Left kidney (tissue), 8 donors: ENCODE data around the gene DGKB. TPM values are rescaled to one million over a fixed set of nuclear protein-coding genes. Genes with fewer than 3 reads are reported as not detected.

Experiments used
- DNase-seq: peaks from one replicate; pipeline ENCODE4 v3.0.0-alpha.2; 2013
- long read RNA-seq, 8 donors: transcript quantifications; one replicate each; lab custom pipeline, GENCODE V29; 2026
- polyA plus RNA-seq: library from polyadenylated mRNA; unstranded; fragments of 120-200 nt; gene quantifications from one replicate; pipeline ENCODE4 v1.2.1, GENCODE V29; 2013; ENCODE audit not compliant: insufficient read length

Gene DGKB
- polyA plus RNA-seq, result 3.6 TPM
- long read RNA-seq, donor 1, result 0 reads
- long read RNA-seq, donor 2, result 0 reads
- long read RNA-seq, donor 3, result 0 reads
- long read RNA-seq, donor 4, result 0 reads
- long read RNA-seq, donor 5, result 0 reads
- long read RNA-seq, donor 6, result 0 reads
- long read RNA-seq, donor 7, result 0 reads
- long read RNA-seq, donor 8, result 0 reads

DNA sequence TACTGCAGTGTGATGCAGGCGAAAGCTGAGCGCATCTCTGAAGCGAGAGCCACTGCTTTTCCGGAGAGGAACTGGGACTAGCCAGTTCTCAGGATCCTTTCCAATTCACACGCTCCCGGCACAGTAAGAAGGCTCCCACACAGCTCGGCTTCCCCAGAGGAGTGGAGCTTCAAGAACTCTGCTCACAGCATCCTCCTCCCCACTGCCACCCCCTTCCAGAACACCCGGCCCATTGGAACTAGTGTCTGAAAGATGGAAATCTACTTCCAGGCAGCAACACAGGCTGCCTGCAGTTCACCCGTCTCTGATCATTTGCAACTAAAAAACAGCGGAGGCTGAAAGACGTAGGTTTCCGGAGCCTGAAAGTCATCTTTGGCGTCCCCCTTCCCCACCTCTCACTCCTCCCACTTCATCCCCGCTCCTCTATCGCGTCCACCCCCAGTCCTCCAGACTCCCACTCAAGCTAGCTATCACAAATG is at the start of gene DGKB:
DGKB (minus strand) TSS at position 163 of the 479 bp plus-strand sequence.
- peak; percentile 49 for DNase-seq

DNA sequence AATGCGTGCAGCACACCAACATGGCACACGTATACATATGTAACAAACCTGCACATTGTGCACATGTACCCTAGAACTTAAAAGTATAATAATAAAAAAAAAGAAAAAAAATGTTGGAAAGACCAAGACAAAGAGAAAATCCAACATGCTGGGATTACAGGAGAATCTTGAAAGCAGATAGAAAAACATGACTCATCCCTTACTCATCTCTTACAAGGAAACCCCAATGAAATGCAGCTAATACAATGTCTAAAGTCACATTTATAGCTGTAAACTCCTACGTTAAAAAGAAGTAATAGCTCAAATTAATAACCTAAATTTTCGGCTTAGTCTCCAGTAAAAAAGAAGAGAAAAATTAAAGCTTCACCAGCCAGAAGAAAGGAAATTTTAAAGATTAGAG is 47.5 kb upstream of the DGKB start:
- DNase-seq, result no peak

DNA sequence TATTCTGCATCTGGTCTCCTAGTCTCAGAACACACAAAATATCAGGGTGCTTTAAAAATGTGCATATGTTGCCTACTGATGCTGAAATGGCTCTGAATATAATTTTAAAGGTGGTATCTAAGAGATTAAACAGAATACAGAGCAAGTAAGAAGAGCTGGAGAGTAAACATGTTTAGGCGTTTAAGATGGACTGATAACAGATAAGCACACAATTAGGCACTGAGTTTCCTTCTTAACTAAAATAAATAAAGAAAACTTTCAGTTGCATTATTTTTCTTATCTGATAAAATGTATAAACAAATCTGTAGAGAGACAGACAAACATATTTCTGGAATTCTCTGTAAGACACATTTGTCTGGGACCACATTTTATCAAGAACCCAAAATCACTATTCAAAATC is 35.6 kb upstream of the DGKB start:
- DNase-seq, result no peak

DNA sequence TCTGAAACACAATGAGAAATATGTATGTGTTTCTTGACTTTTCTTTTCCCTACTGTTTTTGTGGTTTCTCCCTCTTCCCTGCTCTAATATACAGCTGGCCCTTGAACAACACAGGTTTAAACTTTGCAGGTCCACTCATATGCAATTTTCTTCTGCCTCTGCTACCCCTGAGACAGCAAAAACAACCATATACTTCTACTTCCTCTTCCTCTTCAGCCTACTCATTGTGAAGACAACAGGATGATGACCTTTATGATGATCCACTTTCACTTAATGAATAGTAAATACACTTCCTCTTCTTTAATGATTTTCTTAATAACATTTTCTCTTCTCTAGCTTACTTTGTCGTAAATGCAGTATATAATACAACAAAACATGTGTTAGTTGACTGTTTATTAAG is 35.0 kb upstream of the DGKB start:
- DNase-seq, result no peak

DNA sequence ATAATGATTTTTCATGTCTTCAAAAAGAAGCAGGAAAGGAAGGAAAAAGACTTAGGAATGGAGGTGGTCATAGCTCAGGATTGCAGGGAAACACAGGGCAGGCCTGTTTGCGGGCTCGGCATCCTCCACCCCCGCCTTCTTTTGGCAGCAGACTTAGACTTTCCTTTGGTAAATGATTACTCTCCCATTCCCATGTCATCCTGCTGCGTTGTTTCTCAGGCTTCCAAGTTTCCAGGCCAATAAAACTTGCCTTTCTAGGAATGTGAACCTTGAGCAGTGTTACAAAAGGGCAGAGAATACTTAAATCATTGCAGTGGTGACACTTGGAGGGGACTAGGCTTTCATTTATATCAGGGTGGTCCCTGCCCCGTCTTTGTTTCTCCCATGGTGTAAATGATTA is 34.0 kb upstream of the DGKB start:
- DNase-seq, result peak; percentile 53

DNA sequence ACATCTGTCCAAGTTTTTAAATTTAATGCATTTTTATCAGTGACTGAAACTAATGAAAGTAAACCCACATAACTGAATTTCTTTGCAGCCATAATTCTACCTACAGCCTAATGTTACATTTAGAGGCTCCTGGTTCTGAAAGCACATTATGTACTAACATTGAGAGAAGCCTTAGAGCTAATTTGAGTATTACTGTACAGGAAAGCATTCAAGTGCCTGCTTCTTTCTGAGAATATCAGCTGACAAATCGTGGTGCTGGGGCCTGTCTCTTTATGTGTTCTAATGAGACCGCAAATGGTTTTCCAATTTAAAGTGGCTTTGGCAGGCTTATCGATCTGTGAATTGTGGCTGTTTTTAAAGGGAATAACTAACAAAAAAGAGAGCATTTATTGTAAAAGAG is 32.3 kb upstream of the DGKB start:
- no peak for DNase-seq

DNA sequence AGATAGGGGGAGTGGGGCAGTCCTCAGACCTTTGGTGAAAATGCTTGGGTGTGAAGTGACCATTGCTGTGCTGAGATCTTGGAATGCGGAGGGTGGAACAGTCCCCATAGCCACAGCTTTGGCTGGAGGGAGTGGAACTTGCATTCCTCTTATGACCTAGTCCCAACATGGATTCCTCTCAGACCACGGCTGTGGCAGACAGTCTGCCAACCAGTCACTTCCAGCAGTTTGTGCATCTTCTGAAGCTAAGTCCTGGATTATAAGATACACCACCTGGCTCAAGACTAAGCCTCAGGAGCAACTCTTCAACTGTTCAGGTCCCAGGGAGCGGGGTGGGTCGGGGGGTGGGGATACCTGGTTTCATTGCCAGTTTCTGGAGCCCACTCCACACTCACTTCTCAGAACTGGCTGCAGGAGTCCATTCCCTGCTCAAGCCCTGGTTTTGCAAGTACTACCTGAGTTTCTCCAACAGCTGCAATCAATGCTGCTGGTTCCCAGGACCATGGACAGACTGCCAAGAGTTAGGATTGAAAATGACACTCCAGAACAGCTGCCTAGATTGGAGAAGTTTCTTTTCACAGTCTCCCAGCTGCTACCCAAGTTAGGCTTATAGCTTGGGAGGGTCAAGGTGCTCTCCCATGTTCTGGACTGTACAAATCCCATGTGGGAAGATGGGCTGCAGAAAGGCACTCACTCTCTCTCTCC is 29.1 kb upstream of the DGKB start:
- no peak for DNase-seq

DNA sequence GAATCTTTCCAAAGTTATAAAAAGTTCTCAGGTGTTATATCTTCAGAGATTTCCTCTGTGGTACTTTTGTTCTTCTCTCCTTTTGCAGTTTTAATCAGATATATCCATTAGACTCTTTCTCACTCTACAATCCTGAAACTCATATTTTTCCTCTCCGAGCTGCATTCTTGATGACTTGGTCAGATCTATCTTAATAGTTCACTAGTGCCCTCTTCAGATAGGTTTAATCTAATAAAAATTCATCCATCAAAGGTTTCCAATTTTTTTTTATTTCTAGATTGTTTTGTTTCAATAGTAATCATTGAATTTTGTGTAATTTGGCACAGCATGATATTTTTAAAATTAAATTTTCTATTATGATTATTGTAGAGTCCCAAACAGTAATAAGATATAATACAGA is 21.8 kb upstream of the DGKB start:
- no peak for DNase-seq

DNA sequence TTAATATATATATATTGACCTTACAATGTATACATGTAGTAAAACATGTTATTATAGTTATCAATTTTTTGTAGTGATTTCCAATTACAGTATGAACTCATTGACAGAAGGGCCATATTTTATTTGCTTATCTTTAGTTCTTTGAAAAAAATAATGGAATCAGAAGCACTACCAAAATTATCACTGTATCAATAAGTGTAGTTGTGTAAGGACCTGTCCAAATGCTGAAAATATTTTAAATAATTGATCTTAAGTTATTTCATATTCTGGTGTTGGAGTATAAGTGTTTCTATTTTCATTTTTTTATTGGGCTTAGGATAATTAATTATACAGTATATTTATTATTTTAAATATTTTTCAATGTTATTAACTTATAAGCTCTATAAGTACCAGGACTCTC is 8.5 kb upstream of the DGKB start:
- no peak for DNase-seq

DNA sequence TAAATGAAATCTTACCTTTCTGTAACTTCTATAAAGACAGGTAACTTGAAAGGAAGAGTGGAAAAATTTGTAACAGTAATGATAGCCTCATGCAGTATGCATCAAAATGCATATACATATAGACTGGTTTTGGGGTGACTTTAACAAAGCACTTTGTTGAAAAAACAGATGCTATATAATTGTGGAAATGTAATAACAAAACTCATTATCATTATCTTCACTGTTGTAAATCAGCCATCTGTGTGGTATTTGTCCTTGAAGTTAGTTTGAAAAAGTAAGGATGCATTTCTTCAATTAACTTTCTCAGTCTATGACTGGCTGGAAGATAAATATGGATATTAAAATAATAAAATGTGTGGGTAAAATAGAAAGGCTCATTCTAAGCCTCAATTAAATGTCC is 6.1 kb upstream of the DGKB start:
- no peak for DNase-seq

DNA sequence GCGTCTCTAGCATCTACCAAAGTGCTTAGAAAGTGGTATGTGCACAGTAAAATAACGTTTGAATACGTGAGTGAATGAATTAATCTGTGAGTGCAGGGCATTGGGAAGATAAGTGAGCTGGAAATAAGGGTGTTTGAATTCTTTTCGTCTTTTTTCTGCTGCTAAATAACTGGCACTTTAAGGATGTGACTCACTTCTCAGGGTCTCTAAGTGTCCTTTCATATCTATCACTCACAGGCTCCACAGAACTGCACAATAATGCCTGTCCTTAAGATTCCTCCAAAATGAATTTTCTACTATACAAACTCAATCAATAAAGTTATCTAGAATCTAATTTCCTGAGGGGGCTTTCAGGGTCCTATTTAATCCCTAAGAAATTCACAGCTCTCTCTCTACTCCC is 3.2 kb upstream of the DGKB start:
- no peak for DNase-seq

DNA sequence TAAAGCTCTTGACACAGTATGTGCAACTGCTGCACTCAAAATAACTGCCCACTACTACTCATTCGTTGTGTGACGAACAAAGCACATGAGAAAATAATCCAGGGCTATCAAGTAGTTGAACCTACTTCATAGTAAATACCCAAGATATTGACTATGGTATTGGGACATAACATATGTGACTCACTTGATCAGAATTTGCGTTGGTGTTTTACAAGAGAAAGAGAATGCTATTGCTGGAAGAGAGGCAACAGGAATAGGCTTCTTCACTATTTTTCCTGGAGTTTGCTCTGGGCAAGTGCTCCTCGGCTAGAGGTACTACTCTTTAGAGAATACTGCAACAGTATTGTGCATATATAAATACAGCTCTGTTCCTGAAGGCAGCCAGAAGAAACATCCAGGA is 2.5 kb downstream of the DGKB start:
- DNase-seq, result no peak

DNA sequence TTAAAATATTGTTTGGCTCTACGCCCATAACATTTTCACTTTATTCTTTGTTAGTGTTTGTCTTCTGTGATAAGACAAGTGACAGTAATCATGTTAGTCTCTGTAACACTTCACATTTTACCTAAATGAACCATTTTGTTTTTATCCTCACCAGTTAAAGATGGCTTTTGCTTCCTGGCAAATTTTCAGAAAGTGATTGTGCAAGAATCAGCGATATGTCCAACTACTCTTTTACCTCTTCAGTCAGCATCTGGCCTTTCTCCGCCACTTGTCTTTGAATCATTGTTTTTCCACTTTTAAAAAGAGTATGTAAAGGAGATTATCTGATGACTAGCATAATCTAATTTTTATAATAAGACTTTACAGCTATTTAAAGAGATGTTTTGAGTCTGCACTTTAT is 3.5 kb downstream of the DGKB start:
- no peak for DNase-seq

DNA sequence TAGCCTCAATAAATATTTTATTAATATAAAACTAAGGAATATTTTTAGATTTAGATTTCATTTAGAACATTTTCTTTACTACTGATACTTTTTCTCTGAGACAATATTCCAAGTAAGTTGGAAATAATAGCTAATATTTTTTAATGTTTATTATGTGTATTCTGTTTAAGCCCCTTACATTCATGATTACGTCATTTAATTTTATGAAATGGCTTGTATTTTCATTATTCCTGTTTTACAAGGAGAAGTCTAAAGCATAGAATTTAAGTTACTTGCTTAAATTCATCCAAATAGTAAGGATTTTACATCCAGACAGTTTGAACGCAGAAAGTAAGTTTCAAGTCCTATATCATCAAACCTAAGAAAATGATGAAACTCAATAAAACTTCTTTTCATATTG is 6.1 kb downstream of the DGKB start:
- no peak for DNase-seq

DNA sequence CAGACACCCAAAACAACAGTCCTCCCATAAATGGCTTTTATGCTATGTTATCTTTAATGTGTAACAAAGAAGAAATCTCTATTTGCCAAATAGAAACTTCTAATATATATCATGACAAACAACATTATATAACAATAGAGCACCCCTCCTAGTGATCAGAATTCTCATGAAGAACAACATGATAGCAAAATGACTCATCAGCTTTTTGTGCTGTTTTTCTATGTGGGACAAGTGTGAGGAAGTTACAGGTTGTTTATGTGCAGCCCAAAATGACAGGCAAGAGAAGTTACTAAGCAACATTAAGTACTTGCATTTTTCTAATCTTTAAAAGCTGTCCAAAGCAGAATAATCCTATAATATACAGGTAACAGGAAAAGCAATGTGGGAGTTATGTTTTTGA is 7.7 kb downstream of the DGKB start:
- DNase-seq, result no peak

DNA sequence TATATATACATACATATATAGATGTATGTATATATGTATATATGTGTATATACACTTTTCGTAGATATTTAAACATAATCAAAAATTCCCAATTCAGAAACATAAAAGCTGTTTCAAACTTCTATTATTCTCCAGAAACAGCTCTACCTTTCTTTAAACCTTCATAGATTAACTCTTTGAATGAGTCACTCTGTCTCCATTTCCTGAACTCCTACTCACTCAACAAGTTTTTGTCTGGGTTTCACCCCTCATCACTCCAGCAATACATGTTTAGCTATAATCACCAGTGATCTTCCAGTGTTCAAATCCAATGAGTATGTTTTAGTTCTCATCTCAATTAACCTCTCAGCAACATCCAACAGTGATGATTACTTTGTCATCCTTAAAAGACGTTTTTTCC is 9.6 kb downstream of the DGKB start:
- no peak for DNase-seq

DNA sequence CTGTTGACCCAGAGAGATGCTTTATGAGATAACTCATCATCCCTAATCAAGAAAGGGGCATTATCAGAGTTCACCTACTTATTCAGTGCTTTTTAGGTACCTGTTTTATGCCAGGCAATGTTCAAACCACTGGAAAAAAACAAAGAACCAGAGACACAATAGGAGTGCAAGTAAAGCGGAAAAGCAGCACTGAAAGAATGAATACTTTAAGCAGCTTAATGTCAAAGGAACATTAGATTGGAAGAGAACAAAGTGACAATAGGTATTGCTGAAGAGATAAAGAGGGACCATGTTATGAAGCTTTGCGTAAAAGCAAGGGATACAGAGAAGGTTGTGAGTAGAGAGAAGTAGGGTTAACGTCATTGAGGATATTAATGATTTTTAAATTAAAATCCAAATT is 11.3 kb downstream of the DGKB start:
- no peak for DNase-seq

DNA sequence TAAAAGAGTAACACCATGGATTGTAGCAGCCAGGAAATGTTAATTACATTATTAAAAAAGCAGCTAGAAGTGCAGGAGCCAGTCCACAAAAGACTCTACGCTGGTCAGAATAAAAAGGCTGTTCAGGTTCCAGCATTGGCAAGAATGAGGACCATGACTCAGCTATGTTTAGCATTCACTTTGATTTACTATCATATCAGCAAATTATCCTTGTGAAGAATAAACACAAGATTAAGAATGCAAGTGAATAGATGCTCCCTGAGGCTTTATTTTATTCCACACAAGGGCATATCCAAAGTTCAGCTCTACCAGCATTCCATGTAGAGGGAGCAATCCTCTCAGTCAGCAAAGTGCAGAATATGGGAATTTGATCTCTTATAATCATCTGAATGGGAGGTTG is 13.6 kb downstream of the DGKB start:
- no peak for DNase-seq

DNA sequence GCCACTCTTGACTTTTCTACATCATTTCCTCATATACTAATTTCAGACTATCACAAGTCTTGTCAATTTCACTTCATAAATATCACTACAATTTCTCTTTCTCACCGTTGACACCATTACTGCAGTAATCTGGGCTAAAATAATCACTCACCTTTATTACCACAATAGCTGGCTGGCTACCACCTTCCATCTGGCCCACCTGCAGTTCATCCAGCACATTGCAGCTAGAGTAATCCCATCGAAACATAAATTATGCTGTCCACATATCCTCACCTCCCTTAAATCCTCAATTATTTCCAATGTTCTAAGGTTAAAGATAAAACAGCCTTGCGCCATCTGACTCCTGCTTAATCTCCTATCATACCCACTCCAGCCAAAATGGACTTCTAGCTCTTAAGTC is 16.0 kb downstream of the DGKB start:
- no peak for DNase-seq

DNA sequence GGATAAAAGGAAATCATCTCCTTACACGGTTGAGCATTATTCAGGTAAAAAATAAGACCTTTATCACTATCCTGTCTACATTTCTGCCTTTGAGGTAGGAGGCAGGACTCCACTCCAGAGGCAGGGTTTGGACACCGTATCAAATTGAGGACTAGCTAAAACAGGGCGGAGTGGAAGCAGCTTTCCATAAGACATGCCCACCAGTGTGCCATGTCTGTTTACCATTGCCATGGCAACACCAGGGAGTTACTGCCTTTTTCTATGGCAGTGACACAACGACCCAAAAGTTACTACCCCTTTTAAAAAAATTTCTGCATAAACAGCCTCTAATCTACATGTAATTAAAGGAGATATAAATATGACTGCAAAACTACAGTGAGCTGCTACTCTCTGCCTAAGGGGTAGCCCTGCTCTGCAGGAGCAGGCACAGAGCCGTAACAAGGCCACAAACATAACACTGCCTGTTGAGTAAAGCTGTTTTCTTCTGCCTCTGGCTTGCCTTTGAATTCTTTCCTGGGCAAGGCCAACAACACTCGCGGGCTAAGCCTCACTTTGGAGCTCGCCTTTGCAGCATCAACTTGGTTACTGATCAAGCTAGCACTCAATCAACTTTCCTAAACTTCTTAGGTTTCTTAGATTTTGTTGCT is 26.5 kb downstream of the DGKB start:
- no peak for DNase-seq

DNA sequence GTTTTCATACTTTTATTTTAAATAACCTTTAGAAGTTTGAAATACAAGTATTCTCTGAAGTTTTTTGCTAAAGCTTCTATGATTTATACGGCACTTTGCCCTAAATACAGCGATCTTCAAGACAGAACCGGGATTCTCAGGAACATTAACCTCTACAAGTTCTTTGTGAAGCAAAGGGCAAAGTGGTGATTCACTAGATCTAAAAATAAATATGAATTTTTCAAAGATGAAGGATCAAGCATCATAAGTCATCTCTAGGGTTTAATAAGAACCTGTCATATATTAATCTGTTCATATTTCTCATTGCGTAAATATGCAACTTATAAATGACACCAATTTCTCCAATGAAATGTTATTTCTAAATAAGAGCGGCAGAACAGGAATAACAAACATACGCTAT is 30.7 kb downstream of the DGKB start:
- DNase-seq, result no peak

DNA sequence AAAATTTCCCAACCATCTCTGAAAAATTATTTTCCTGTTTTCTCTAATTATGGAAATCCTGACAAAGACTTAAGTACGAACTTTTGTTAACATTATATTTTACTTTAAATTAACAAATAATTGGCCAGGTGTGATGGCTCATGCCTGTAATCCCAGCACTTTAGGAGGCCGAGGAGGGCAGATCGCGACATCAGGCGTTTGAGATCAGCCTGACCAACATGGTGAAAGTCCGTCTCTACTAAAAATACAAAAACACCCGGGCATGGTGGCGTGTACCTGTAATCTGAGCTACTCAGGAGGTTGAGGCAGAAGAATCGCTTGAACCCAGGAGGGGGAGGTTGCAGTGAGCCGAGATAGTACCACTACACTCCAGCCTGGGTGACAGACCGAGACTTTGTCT is 32.2 kb downstream of the DGKB start:
- DNase-seq, result no peak

DNA sequence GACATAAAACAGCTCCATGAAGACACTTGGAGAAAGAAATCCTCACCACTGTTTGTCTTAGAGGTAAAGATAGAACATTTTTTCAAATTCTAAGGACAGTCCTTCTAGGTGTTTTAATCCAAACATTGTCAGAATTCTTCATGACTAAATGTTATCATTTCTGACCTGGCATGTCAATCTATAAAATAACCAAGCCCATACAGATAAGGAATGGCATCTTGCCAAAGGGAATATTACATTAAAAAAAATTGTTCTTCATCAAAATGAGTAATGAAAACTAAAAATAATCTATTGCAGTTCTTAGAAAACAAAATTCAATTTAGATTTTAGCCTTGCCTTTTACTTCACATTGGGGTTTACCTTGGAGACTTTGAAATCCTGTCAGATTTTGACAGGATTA is 33.6 kb downstream of the DGKB start:
- DNase-seq, result no peak

DNA sequence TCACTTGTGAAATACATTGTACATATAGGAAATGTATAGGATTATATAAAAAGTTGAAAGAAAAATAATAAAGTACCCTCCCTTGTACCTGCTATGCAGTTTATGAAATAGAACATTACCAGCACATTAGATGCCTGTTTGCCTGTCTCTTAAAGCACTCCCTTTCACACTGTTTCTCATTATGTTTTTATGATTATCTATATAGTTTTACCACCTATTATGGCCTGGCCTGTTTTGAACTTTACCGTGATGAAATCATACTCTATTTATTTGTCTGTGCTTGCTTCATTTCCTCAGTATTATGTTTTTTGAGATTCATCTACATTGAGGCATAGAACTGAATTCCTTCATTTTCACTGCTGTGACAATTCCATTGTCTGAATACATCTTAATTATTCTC is 41.1 kb downstream of the DGKB start:
- no peak for DNase-seq
